A673 (cell line): ENCODE results near the gene LCN1. TPM values are rescaled to one million over a fixed set of nuclear protein-coding genes. Genes with fewer than 3 reads are reported as not detected.

ENCODE experiments used
- BruUV-seq: library from RNA; stranded (reverse); fragments of 400-500 nt; replicated peaks from 2 replicates; lab custom pipeline; 2021; lab: Mats Ljungman, UMichigan
- CTCF ChIA-PET: fragments of 300-600 bp; sonication (Branson Sonifier 250); formaldehyde crosslinking; loops from one replicate; lab custom pipeline; 2022; ENCODE audit warnings: antibody characterized with exemption; lab: Charles Lee
- POLR2A ChIA-PET: fragments of 300-600 bp; sonication (Branson Sonifier 250); formaldehyde crosslinking; loops from one replicate; lab custom pipeline; 2022; ENCODE audit warnings: antibody characterized with exemption; ENCODE audit not compliant: low non-redundant PET; lab: Charles Lee
- DNase-seq: peaks from one replicate; pipeline ENCODE4 v3.0.0-alpha.2; 2015; ENCODE audit warnings: low spot score
- H3K27ac ChIP-seq: fragments of 200-600 bp; sonication (generic); 2 replicates; pipeline ENCODE4 v1.5.1; 2016; ENCODE audit warnings: mixed run types, low read depth, mild to moderate bottlenecking, mixed read lengths, antibody characterized with exemption, low read length; ENCODE audit not compliant: poor library complexity, severe bottlenecking
- H3K27me3 ChIP-seq: fragments of 200-600 bp; sonication (generic); replicated peaks from 2 replicates; pipeline ENCODE4 v1.6.1; 2017; ENCODE audit warnings: mixed run types, low read depth, mild to moderate bottlenecking, mixed read lengths, antibody characterized with exemption, low read length; ENCODE audit not compliant: insufficient read depth, poor library complexity
- H3K36me3 ChIP-seq: fragments of 200-600 bp; sonication (generic); 2 replicates; pipeline ENCODE4 v1.6.1; 2016; ENCODE audit warnings: mixed run types, mild to moderate bottlenecking, mixed read lengths, antibody characterized with exemption, low read length; ENCODE audit not compliant: insufficient read depth, poor library complexity, severe bottlenecking
- H3K4me1 ChIP-seq: fragments of 200-600 bp; sonication (generic); 2 replicates; pipeline ENCODE4 v1.6.1; 2017; ENCODE audit warnings: mixed run types, mild to moderate bottlenecking, mixed read lengths, antibody characterized with exemption, low read length; ENCODE audit not compliant: insufficient read depth, poor library complexity, severe bottlenecking
- H3K4me3 ChIP-seq: fragments of 200-600 bp; sonication (generic); 2 replicates; pipeline ENCODE4 v1.5.1; 2016; ENCODE audit warnings: low read depth, mixed run types, mild to moderate bottlenecking, mixed read lengths, low read length; ENCODE audit not compliant: poor library complexity, severe bottlenecking
- H3K9me3 ChIP-seq: fragments of 200-600 bp; sonication (generic); 2 replicates; pipeline ENCODE4 v1.6.1; 2016; ENCODE audit warnings: mixed run types, low read depth, mild to moderate bottlenecking, mixed read lengths, antibody characterized with exemption, low read length; ENCODE audit not compliant: poor library complexity, severe bottlenecking
- CTCF ChIP-seq: fragments of 300-800, 200-600 bp; sonication (generic); conservative IDR thresholded peaks from 2 replicates; pipeline ENCODE4 v1.5.1; 2017; ENCODE audit warnings: low read depth, mild to moderate bottlenecking, antibody characterized with exemption, low read length, moderate library complexity, mixed read lengths
- EZH2 ChIP-seq: fragments of 200-600 bp; sonication (generic); IDR thresholded peaks from 2 replicates; pipeline ENCODE4 v1.6.1; 2017; ENCODE audit warnings: borderline replicate concordance, low read depth, mild to moderate bottlenecking, mixed read lengths, antibody characterized with exemption, low read length; ENCODE audit not compliant: poor library complexity, severe bottlenecking
- intact Hi-C: fragments of 100-400 bp; cut with micrococcal nuclease; formaldehyde crosslinking; loops from one replicate; pipeline ENCODE4 v1.10.0; 2022; ENCODE audit not compliant: unreplicated experiment
- total RNA-seq: library from RNA; stranded (reverse); gene quantifications from 2 replicates; pipeline ENCODE4 v1.2.3, GENCODE V29; 2021

LCN1 gene
- total RNA-seq, 1 experiment from 2014 or later: not detected

GRCh38 chr9:135478829-135479468 lies 42.3 kb upstream of the LCN1 start:
- Histone ChIP-seq H3K9me3 (no peaks in the 10 kb centered on the region), H3K4me3 (peak overlapping the region; percentile 47), H3K4me1 (peaks cover 4% of the 10 kb centered on the region), H3K27ac (no peak overlapping the region), H3K36me3 (no peaks in the 10 kb centered on the region), H3K27me3 (no peaks in the 10 kb centered on the region)
- peak; percentile 27 for DNase-seq
- intact Hi-C loops: no loop called here
- CTCF ChIA-PET: no interaction called here
- TF ChIP-seq EZH2 (no peak), CTCF (peak; percentile 40; the same call in 1 of the 2 replicates)
- POLR2A ChIA-PET: no interaction called here
- no TSS peak for BruUV-seq

GRCh38 chr9:135479469-135480052 lies 41.7 kb upstream of the LCN1 start, which contains the start of gene PPP1R26:
TSS of gene PPP1R26 (plus strand) at chr9:135479782. CDS start at chr9:135484511, 4,729 bp downstream.
- Histone ChIP-seq H3K36me3 (no peaks in the 10 kb centered on the region), H3K27me3 (no peaks in the 10 kb centered on the region), H3K9me3 (no peaks in the 10 kb centered on the region), H3K4me3 (peak within 1 kb of the TSS; percentile 95), H3K27ac (peak within 1 kb of the TSS; percentile 74), H3K4me1 (peaks cover 4% of the 10 kb centered on the region)
- CTCF ChIA-PET: no interaction called here
- no peak for TF ChIP-seq CTCF
- TF ChIP-seq EZH2: no peak
- no peak for DNase-seq
- BruUV-seq: no TSS peak
- POLR2A ChIA-PET: no interaction called here
- intact Hi-C loops: no loop called here

- peak; percentile 66 for DNase-seq
- Histone ChIP-seq H3K27ac (peak overlapping the region; percentile 74), H3K27me3 (no peaks in the 10 kb centered on the region), H3K4me3 (peak overlapping the region; percentile 95), H3K36me3 (no peaks in the 10 kb centered on the region), H3K9me3 (no peaks in the 10 kb centered on the region), H3K4me1 (peaks cover 4% of the 10 kb centered on the region)
- TF ChIP-seq EZH2: no peak
- no peak for TF ChIP-seq CTCF
- intact Hi-C loops: no loop called here
- POLR2A ChIA-PET: no interaction called here
- no TSS peak for BruUV-seq
- CTCF ChIA-PET: interaction anchor here (0.6 kb wide), 1 partner anchor 14 kb away, joined by 5 read pairs; no protein-coding TSS in a partner anchor
These were observed 40.9 kb upstream of the LCN1 start for GRCh38 chr9:135480071-135480939.
